Measurements from ENCODE around the gene ENKUR. TPM values are rescaled to one million over a fixed set of nuclear protein-coding genes. Genes with fewer than 3 reads are reported as not detected.

The ENKUR gene
- total RNA-seq, 2 donors from 2014 or later: not detected

GRCh38 chr10:25028711-25029110 lies 12.8 kb upstream of the ENKUR start:
- Histone ChIP-seq H3K4me3 (no peak overlapping the region), H3K36me3 (replicated peaks in 1 of 2; ENCODE audit: insufficient read depth in 1 of 2, low read depth in 2 of 2) (no peaks in the 10 kb centered on the region), H3K27me3 (no peaks in the 10 kb centered on the region), H3K9me3 (no peaks in the 10 kb centered on the region), H3K4me1 (no peaks in the 10 kb centered on the region), H3K27ac (no peak overlapping the region)
- DNase-seq (no peak), ATAC-seq (no peak)
- no peak for TF ChIP-seq POLR2A (IDR thresholded peaks at IDR 0.05)
- TF ChIP-seq, protein P1, sequence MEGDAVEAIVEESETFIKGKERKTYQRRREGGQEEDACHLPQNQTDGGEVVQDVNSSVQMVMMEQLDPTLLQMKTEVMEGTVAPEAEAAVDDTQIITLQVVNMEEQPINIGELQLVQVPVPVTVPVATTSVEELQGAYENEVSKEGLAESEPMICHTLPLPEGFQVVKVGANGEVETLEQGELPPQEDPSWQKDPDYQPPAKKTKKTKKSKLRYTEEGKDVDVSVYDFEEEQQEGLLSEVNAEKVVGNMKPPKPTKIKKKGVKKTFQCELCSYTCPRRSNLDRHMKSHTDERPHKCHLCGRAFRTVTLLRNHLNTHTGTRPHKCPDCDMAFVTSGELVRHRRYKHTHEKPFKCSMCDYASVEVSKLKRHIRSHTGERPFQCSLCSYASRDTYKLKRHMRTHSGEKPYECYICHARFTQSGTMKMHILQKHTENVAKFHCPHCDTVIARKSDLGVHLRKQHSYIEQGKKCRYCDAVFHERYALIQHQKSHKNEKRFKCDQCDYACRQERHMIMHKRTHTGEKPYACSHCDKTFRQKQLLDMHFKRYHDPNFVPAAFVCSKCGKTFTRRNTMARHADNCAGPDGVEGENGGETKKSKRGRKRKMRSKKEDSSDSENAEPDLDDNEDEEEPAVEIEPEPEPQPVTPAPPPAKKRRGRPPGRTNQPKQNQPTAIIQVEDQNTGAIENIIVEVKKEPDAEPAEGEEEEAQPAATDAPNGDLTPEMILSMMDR (IDR thresholded peaks at IDR 0.05): no peak
- intact Hi-C loops (cut with DNase I): no loop called here
- 95 to 100% methylated on average over 1 of the region's 1 CpG for WGBS, 2 donors

DNA sequence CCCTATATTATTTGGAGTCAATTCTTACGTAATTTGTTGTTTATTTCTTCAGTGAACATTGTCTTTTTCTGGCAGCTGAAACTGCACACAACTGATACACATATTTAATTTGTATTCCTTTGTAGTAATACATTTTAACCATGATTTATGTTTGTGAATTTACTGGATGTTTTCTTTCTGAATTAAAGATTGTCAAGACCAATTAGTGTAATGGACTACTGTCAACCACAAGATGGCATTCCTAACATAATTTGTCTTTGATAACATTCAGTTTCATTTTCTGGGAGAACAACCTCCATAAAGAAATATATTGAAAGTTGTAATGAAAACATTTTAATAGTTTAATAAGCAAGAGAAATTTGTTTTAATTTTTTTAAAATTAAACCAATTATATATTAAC lies 10.5 kb upstream of the ENKUR start:
- no peaks in the 10 kb centered on the region for H3K4me1 ChIP-seq
- no peak overlapping the region for H3K27ac ChIP-seq
- intact Hi-C loops (cut with DNase I): no loop called here
- ATAC-seq: no peak
- H3K4me3 ChIP-seq: no peak overlapping the region
- no peaks in the 10 kb centered on the region for H3K36me3 ChIP-seq (replicated peaks in 1 of 2; ENCODE audit: insufficient read depth in 1 of 2, low read depth in 2 of 2)
- H3K9me3 ChIP-seq: no peaks in the 10 kb centered on the region
- no peak for DNase-seq
- TF ChIP-seq, protein P1 (IDR thresholded peaks at IDR 0.05): peak in 6 of 7 experiments; percentile 11 to 51 (median 48)
- TF ChIP-seq POLR2A (IDR thresholded peaks at IDR 0.05): no peak
- no peaks in the 10 kb centered on the region for H3K27me3 ChIP-seq
- 67% methylated on average over 1 of the region's 1 CpG for WGBS, 2 donors

DNA sequence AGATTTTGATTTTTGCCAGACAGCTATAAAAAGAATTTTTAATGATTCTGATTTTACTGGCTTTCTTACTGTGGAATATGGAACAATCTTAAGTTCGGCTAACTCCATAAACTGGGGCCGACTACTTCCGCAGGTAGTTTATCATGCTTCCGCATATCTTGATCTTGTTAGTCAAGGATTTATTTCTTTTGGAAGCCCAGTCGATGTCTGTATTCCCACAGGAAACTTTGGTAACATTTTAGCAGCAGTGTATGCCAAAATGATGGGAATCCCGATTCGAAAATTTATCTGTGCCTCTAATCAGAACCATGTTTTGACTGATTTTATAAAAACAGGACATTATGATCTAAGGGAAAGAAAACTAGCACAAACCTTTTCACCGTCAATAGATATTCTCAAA lies 8.6 kb upstream of the ENKUR start:
- no peaks in the 10 kb centered on the region for H3K4me1 ChIP-seq
- 64 to 77% methylated on average over 8 of the region's 8 CpGs for WGBS, 2 donors
- H3K36me3 ChIP-seq (replicated peaks in 1 of 2; ENCODE audit: insufficient read depth in 1 of 2, low read depth in 2 of 2): no peaks in the 10 kb centered on the region
- no peak for DNase-seq
- no peak overlapping the region for H3K27ac ChIP-seq
- ATAC-seq: no peak
- no peaks in the 10 kb centered on the region for H3K9me3 ChIP-seq
- no peaks in the 10 kb centered on the region for H3K27me3 ChIP-seq
- no peak for TF ChIP-seq POLR2A (IDR thresholded peaks at IDR 0.05)
- TF ChIP-seq, protein P1 (IDR thresholded peaks at IDR 0.05): no peak
- intact Hi-C loops (cut with DNase I): no loop called here
- H3K4me3 ChIP-seq: no peak overlapping the region

- Histone ChIP-seq H3K4me1 (peaks cover 2% of the 10 kb centered on the region), H3K4me3 (no peak overlapping the region), H3K27me3 (no peaks in the 10 kb centered on the region), H3K36me3 (replicated peaks in 1 of 2; ENCODE audit: insufficient read depth in 1 of 2, low read depth in 2 of 2) (no peaks in the 10 kb centered on the region), H3K9me3 (no peaks in the 10 kb centered on the region), H3K27ac (no peak overlapping the region)
- no peak for TF ChIP-seq POLR2A (IDR thresholded peaks at IDR 0.05)
- TF ChIP-seq, protein P1 (IDR thresholded peaks at IDR 0.05): no peak
- DNase-seq: no peak
- intact Hi-C loops (cut with DNase I): no loop called here
- ATAC-seq: no peak
- 68 to 72% methylated on average over 3 of the region's 3 CpGs for WGBS, 2 donors
These were observed 7.3 kb upstream of the ENKUR start for GRCh38 chr10:25023278-25023677.

- no peak for ATAC-seq
- WGBS, 2 donors: 94 to 96% methylated on average over 3 of the region's 3 CpGs
- intact Hi-C loops (cut with DNase I): no loop called here
These were observed 2.7 kb upstream of the ENKUR start for GRCh38 chr10:25018703-25019102.

More at GRCh38 chr10:25018703-25019102, 2.7 kb upstream of the ENKUR start:
- no peaks in the 10 kb centered on the region for H3K9me3 ChIP-seq
- H3K4me1 ChIP-seq: peaks cover 17% of the 10 kb centered on the region
- no peak overlapping the region for H3K27ac ChIP-seq
- no peak for DNase-seq
- TF ChIP-seq, protein P1 (IDR thresholded peaks at IDR 0.05): no peak
- no peak for TF ChIP-seq POLR2A (IDR thresholded peaks at IDR 0.05)
- H3K36me3 ChIP-seq (replicated peaks in 1 of 2; ENCODE audit: insufficient read depth in 1 of 2, low read depth in 2 of 2): no peaks in the 10 kb centered on the region
- H3K27me3 ChIP-seq: no peaks in the 10 kb centered on the region
- H3K4me3 ChIP-seq: no peak overlapping the region
